Measurements from ENCODE around the gene MYO7A.

The MYO7A gene

GRCh38 chr11:77147668-77148321, 19.7 kb downstream of the MYO7A start:
- no peak for DNase-seq

GRCh38 chr11:77148963-77149715, 21.1 kb downstream of the MYO7A start:
- DNase-seq, result no peak

- DNase-seq, result no peak
Observed at GRCh38 chr11:77149716-77150392, 21.8 kb downstream of the MYO7A start.

GRCh38 chr11:77150836-77151235, 22.8 kb downstream of the MYO7A start:
- no peak for DNase-seq

GRCh38 chr11:77151804-77152509, 23.9 kb downstream of the MYO7A start:
- DNase-seq, result no peak

- no peak for DNase-seq
Observed at GRCh38 chr11:77152846-77153245, 24.8 kb downstream of the MYO7A start.

GRCh38 chr11:77153276-77154185, 25.5 kb downstream of the MYO7A start:
- DNase-seq, result no peak

GRCh38 chr11:77154381-77155081, 26.5 kb downstream of the MYO7A start:
- no peak for DNase-seq

GRCh38 chr11:77155082-77155475, 27.0 kb downstream of the MYO7A start:
- DNase-seq, result no peak

GRCh38 chr11:77155556-77156130, 27.6 kb downstream of the MYO7A start:
- no peak for DNase-seq

GRCh38 chr11:77156396-77157195, 28.6 kb downstream of the MYO7A start:
- no peak for DNase-seq

- no peak for DNase-seq
Observed at GRCh38 chr11:77158041-77158695, 30.1 kb downstream of the MYO7A start.

- no peak for DNase-seq
Observed at GRCh38 chr11:77159219-77159936, 31.3 kb downstream of the MYO7A start.

- no peak for DNase-seq
Observed at GRCh38 chr11:77159937-77160495, 32.0 kb downstream of the MYO7A start.

GRCh38 chr11:77163271-77163670, 35.2 kb downstream of the MYO7A start:
- no peak for DNase-seq

- DNase-seq, result no peak
Observed at GRCh38 chr11:77165066-77165465, 37.0 kb downstream of the MYO7A start.

- DNase-seq, result no peak
Observed at GRCh38 chr11:77166021-77166420, 38.0 kb downstream of the MYO7A start.

GRCh38 chr11:77167111-77167626, 39.1 kb downstream of the MYO7A start:
- DNase-seq, result no peak
